Breast epithelium (tissue), 3 donors: ENCODE results near the gene NME9.

Experiments
- CTCF ChIP-seq, 3 donors: fragments of 450-650 bp; IDR thresholded peaks; one replicate each; pipeline ENCODE4 v1.5.1; 2016 to 2017; ENCODE audit warnings: antibody characterized with exemption in 3 of 3, mild to moderate bottlenecking in 3 of 3, moderate library complexity in 3 of 3
- POLR2AphosphoS5 ChIP-seq, 3 donors: sonication (generic); formaldehyde crosslinking; IDR thresholded peaks; one replicate each; pipeline ENCODE4 v1.6.1; 2017; ENCODE audit warnings: antibody characterized with exemption in 3 of 3

GRCh38 chr3:138270245-138270644 is 59.4 kb downstream of the NME9 start:
- TF ChIP-seq POLR2AphosphoS5 (IDR thresholded peaks at IDR 0.05) (no peak), CTCF (IDR thresholded peaks at IDR 0.05) (no peak)
